ENCODE results near the gene FOS. TPM values are rescaled to one million over a fixed set of nuclear protein-coding genes. Genes with fewer than 3 reads are reported as not detected.

FOS gene
- total and polyA plus RNA-seq, 4 donors, result 129 to 2,160 (median 329) TPM

- 83 to 84% methylated on average over 7 of the region's 7 CpGs for WGBS, 2 donors
Measured at GRCh38 chr14:75268633-75269550, 9.7 kb upstream of the FOS start.

DNA sequence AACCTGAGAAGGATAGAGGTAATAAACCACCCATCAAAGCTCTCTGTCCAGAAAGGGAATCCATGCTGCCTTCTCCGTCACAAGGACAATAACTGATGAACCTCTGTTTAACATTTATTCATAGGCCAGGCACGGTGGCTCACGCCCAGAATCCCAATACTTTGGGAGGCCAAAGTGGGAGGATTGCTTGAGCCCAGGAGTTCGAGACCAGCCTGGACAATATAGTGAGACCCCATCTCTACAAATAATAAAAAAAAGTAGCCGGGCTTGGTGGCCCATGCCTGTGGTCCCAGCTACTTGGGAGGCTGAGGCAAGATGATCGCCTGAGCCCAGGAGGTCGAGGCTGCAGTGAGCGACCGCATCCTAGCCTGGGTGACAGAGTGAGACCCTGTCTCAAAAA, 7.1 kb upstream of the FOS start:
- WGBS, 2 donors, result 97 to 98% methylated on average over 9 of the region's 9 CpGs
- Histone ChIP-seq H3K4me1 (ENCODE audit: control insufficient read depth in 1 of 2, insufficient read depth in 2 of 2, low read length in 2 of 2) (peaks cover 0 to 2% of the 10 kb centered on the region in 2 donors), H3K36me3 (ENCODE audit: control insufficient read depth in 1 of 2, insufficient read depth in 2 of 2, low read length in 1 of 2) (no peaks in the 10 kb centered on the region), H3K27me3 (ENCODE audit: control insufficient read depth in 1 of 2, insufficient read depth in 2 of 2, low read length in 1 of 2) (no peaks in the 10 kb centered on the region), H3K9me3 (ENCODE audit: control insufficient read depth, low read length) (no peaks in the 10 kb centered on the region), H3K4me3 (ENCODE audit: low read length in 2 of 2) (no peak overlapping the region), H3K27ac (ENCODE audit: low read depth in 1 of 2, low read length in 2 of 2) (no peak overlapping the region)
- no peak for DNase-seq
- no peak for ATAC-seq (ENCODE audit: low FRiP score)
- intact Hi-C loops (cut with DNase I), result no loop called here

More at GRCh38 chr14:75268633-75269550, 9.7 kb upstream of the FOS start:
- intact Hi-C loops (cut with DNase I), result no loop called here
- Histone ChIP-seq H3K9me3 (ENCODE audit: control insufficient read depth, low read length) (no peaks in the 10 kb centered on the region), H3K4me1 (ENCODE audit: control insufficient read depth in 1 of 2, insufficient read depth in 2 of 2, low read length in 2 of 2) (peaks cover 0 to 4% of the 10 kb centered on the region in 2 donors), H3K36me3 (ENCODE audit: control insufficient read depth in 1 of 2, insufficient read depth in 2 of 2, low read length in 1 of 2) (no peaks in the 10 kb centered on the region), H3K27ac (ENCODE audit: low read depth in 1 of 2, low read length in 2 of 2) (no peak overlapping the region), H3K4me3 (ENCODE audit: low read length in 2 of 2) (no peak overlapping the region), H3K27me3 (ENCODE audit: control insufficient read depth in 1 of 2, insufficient read depth in 2 of 2, low read length in 1 of 2) (no peaks in the 10 kb centered on the region)
- no peak for ATAC-seq (ENCODE audit: low FRiP score)
- DNase-seq, result peak in 1 of 2 donors; percentile 37

GRCh38 chr14:75273272-75274049, 5.2 kb upstream of the FOS start:
- whole genome bisulfite sequencing, 2 donors, result 37 to 42% methylated on average over 13 of the region's 13 CpGs

DNA sequence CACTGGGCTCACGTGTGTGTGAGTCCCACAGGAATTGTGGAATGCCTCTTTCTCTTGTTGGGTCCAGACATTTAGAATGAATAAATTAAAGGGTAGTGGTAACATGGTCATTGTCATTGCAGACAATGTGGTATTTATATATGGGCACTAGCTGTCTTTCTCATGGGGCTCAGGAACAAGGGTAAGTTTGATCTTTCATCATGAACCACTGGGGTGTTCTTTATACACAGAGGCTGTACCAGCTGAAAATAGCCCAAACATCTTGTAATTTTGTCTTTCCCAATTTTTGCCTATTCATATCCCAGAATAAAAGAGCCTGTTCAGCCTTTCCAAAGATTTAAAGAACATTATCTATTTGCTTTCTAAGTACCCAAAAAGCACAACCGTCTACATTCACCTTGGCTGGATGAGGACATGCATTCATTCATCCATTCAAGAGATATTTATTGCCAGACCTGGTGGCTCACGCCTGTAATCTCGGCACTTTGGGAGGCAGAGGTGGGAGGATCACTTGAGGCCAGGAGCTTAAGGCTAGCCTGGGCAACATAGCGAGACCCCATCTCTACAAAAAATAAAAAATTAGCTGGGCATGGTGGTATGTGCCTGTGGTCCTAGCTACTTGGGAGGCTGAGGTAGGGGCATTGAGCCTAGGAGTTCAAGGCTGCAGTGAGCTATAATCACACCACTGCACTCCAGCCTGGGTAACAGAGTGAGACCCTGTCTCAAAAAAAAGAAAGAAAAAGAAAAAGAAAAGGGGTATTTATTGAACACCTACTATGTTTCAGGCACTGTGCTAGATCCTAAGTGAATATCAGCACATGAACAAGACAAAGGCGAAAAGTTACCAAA, 4.4 kb upstream of the FOS start:
- no peaks in the 10 kb centered on the region for H3K4me1 ChIP-seq (ENCODE audit: control insufficient read depth in 1 of 2, insufficient read depth in 2 of 2, low read length in 2 of 2)
- no peaks in the 10 kb centered on the region for H3K9me3 ChIP-seq (ENCODE audit: control insufficient read depth, low read length)
- no peak overlapping the region for H3K4me3 ChIP-seq (ENCODE audit: low read length in 2 of 2)
- 70 to 79% methylated on average over 6 of the region's 6 CpGs for whole genome bisulfite sequencing, 2 donors
- intact Hi-C loops (cut with DNase I), result no loop called here
- peaks cover 0 to 2% of the 10 kb centered on the region in 2 donors for H3K27me3 ChIP-seq (ENCODE audit: control insufficient read depth in 1 of 2, insufficient read depth in 2 of 2, low read length in 1 of 2)
- ATAC-seq (ENCODE audit: low FRiP score), result no peak
- H3K27ac ChIP-seq (ENCODE audit: low read depth in 1 of 2, low read length in 2 of 2), result peak overlapping the region; percentile 21 to 44
- H3K36me3 ChIP-seq (ENCODE audit: control insufficient read depth in 1 of 2, insufficient read depth in 2 of 2, low read length in 1 of 2), result no peaks in the 10 kb centered on the region
- DNase-seq, result peak in 1 of 2 donors; percentile 27

More at GRCh38 chr14:75273272-75274049, 5.2 kb upstream of the FOS start:
- Histone ChIP-seq H3K36me3 (ENCODE audit: control insufficient read depth in 1 of 2, insufficient read depth in 2 of 2, low read length in 1 of 2) (no peaks in the 10 kb centered on the region), H3K4me1 (ENCODE audit: control insufficient read depth in 1 of 2, insufficient read depth in 2 of 2, low read length in 2 of 2) (no peaks in the 10 kb centered on the region), H3K27me3 (ENCODE audit: control insufficient read depth in 1 of 2, insufficient read depth in 2 of 2, low read length in 1 of 2) (no peaks in the 10 kb centered on the region), H3K27ac (ENCODE audit: low read depth in 1 of 2, low read length in 2 of 2) (peak overlapping the region in 1 of 2 donors; percentile 21), H3K9me3 (ENCODE audit: control insufficient read depth, low read length) (no peaks in the 10 kb centered on the region), H3K4me3 (ENCODE audit: low read length in 2 of 2) (no peak overlapping the region)
- ATAC-seq (ENCODE audit: low FRiP score) (no peak), DNase-seq (no peak)
- intact Hi-C loops (cut with DNase I), result no loop called here

DNA sequence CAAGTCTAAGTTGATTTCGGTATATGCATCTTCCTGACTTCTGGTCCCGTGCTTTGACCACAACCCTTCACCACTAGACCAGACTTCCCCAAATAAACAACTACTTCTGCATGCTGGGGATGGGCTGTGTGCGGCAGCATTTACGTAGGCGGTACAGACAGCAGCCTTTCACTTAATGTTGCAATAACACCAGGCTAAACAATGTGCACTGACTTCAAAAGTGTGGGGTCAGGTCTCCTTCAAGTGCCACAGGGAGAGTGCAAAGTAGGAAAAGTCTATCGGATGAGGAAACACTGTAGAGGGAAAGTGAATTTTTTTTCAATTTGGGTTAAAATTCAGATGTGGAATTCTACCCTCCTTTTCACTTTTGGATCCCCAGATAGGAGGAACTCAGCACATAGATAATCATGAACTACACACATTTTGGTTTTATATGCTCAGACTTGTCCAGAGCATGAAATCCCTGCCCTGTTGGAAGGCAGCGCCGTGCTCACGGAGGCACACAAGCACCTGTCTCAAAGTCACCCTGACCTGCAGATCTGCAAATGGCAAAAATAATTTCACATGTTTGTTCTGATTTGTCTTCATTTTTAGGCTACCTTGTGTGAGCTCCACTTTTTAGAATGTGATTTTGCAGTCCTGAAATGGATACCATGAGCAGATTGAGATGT, 3.6 kb upstream of the FOS start:
- intact Hi-C loops (cut with DNase I), result loop anchor here in 1 of 2 donors (5.0 kb wide), 1 partner anchor 93 kb away; no protein-coding TSS in a partner anchor
- DNase-seq, result peak in 1 of 2 donors; percentile 88
- Histone ChIP-seq H3K27ac (ENCODE audit: low read depth in 1 of 2, low read length in 2 of 2) (peak overlapping the region in 1 of 2 donors; percentile 86), H3K27me3 (ENCODE audit: control insufficient read depth in 1 of 2, insufficient read depth in 2 of 2, low read length in 1 of 2) (peaks cover 0 to 2% of the 10 kb centered on the region in 2 donors), H3K36me3 (ENCODE audit: control insufficient read depth in 1 of 2, insufficient read depth in 2 of 2, low read length in 1 of 2) (no peaks in the 10 kb centered on the region), H3K4me3 (ENCODE audit: low read length in 2 of 2) (no peak overlapping the region), H3K9me3 (ENCODE audit: control insufficient read depth, low read length) (no peaks in the 10 kb centered on the region), H3K4me1 (ENCODE audit: control insufficient read depth in 1 of 2, insufficient read depth in 2 of 2, low read length in 2 of 2) (no peaks in the 10 kb centered on the region)
- no peak for ATAC-seq (ENCODE audit: low FRiP score)
- 95 to 99% methylated on average over 9 of the region's 9 CpGs for WGBS, 2 donors

GRCh38 chr14:75275598-75275997, 3.0 kb upstream of the FOS start:
- no peak overlapping the region for H3K4me3 ChIP-seq (ENCODE audit: low read length in 2 of 2)
- no peaks in the 10 kb centered on the region for H3K4me1 ChIP-seq (ENCODE audit: control insufficient read depth in 1 of 2, insufficient read depth in 2 of 2, low read length in 2 of 2)
- H3K9me3 ChIP-seq (ENCODE audit: control insufficient read depth, low read length), result no peaks in the 10 kb centered on the region
- WGBS, 2 donors, result 92 to 95% methylated on average over 2 of the region's 2 CpGs
- intact Hi-C loops (cut with DNase I), result loop anchor here in 1 of 2 donors (5.0 kb wide), 1 partner anchor 93 kb away; no protein-coding TSS in a partner anchor
- H3K27ac ChIP-seq (ENCODE audit: low read depth in 1 of 2, low read length in 2 of 2), result peak overlapping the region; percentile 30 to 86
- ATAC-seq (ENCODE audit: low FRiP score), result no peak
- no peak for DNase-seq
- H3K36me3 ChIP-seq (ENCODE audit: control insufficient read depth in 1 of 2, insufficient read depth in 2 of 2, low read length in 1 of 2), result no peaks in the 10 kb centered on the region
- peaks cover 0 to 2% of the 10 kb centered on the region in 2 donors for H3K27me3 ChIP-seq (ENCODE audit: control insufficient read depth in 1 of 2, insufficient read depth in 2 of 2, low read length in 1 of 2)

- Histone ChIP-seq H3K4me1 (ENCODE audit: control insufficient read depth in 1 of 2, insufficient read depth in 2 of 2, low read length in 2 of 2) (no peaks in the 10 kb centered on the region), H3K27me3 (ENCODE audit: control insufficient read depth in 1 of 2, insufficient read depth in 2 of 2, low read length in 1 of 2) (peaks cover 0 to 2% of the 10 kb centered on the region in 2 donors), H3K27ac (ENCODE audit: low read depth in 1 of 2, low read length in 2 of 2) (peak overlapping the region; percentile 98 to 100), H3K36me3 (ENCODE audit: control insufficient read depth in 1 of 2, insufficient read depth in 2 of 2, low read length in 1 of 2) (peaks cover 0 to 2% of the 10 kb centered on the region in 2 donors), H3K4me3 (ENCODE audit: low read length in 2 of 2) (peak overlapping the region; percentile 53 to 78), H3K9me3 (ENCODE audit: control insufficient read depth, low read length) (no peaks in the 10 kb centered on the region)
- intact Hi-C loops (cut with DNase I), result loop anchor here (1.0 to 5.0 kb wide), 3 partner anchors 40 to 101 kb away; partner anchors contain the start of gene TMED10 (in 1 of the 2)
- WGBS, 2 donors, result 0 to 1% methylated on average over 40 to 81 of the region's 81 CpGs
- DNase-seq (peak; percentile 96 to 97), ATAC-seq (ENCODE audit: low FRiP score) (peak; percentile 81)
Measured at GRCh38 chr14:75277008-75277814, 1.4 kb upstream of the FOS start.

All from aorta (tissue), 5 donors.